Left renal cortex interstitium (tissue), 4 donors: ENCODE results near the gene FCRL5. TPM values are rescaled to one million over a fixed set of nuclear protein-coding genes. Genes with fewer than 3 reads are reported as not detected.
"Not testable (repeated sequence)": the region's sequence is repeated elsewhere in the genome, so short reads cannot be mapped to it uniquely, and the experiment has no call there.

Experiments used
- DNase-seq, 4 donors: peaks; one replicate each; pipeline ENCODE4 v3.0.0-alpha.2; 2013; ENCODE audit warnings: low read depth in 4 of 4, low spot score in 2 of 4, missing footprints in 1 of 4
- polyA plus RNA-seq, 4 donors: library from polyadenylated mRNA; unstranded; fragments of 120-200 nt; gene quantifications; one replicate each; pipeline ENCODE4 v1.2.1, GENCODE V29; 2013; ENCODE audit not compliant: insufficient read length in 4 of 4

Gene FCRL5
- under 1 TPM in 3 of 4 donors, not detected in 1; 0.06 to 0.17 (median 0.14) TPM for polyA plus RNA-seq

- DNase-seq, result no peak
Observed at GRCh38 chr1:157551694-157552693, at the start of gene FCRL5. Gene FCRL5 (minus strand): TSS chr1:157552515. CDS start chr1:157552362, 153 bp downstream.

DNA sequence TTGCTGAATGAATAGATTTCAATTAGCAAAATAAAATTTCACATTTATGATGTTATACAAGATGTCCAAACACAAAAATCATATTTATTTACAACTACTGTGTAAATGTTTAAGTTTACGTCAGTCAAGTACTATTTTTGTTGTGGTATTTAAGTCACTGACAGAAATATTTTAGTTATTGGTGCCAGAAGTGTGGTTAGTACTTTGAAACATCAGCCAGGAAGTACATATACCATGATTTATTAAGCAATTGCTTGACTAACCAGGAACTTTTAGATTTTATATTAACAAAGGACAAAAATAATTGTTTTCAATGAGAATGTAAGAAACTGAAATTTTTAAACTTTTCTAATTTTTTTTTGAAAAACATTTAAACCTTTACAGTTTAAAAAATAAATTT is 47.9 kb upstream of the FCRL5 start:
- no peak for DNase-seq

DNA sequence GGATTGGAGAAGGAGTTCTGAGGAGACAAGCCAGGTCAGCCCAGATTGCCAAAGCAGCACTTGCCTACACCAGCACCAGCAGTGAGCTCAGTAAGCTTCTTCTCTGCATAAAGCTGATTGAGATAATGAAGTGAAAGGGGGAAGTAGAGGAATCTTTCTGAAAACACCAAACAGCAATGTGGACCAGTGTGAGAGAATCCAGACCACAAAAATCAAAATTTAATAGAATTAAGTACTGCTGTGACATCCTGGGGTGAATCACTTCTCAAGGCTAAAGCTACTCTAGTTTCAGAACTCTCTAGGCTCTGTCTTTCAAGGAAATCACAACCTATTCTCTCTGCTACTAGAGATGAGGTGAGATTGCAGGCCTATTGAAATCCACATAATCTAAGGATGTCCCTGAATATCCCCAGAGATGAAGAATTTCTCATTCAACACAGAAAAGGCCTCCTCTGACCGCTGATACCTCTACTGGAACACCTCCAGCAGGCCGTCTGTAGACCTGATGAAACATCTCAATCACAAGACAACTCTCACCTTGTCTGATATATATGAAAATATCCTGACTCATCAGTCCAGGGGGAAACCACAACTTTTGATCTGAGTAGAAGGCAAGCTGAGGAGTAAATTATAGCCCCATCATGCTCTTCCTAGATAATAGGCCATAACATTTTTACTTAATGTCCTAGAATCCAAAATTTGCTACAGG is 45.8 kb upstream of the FCRL5 start, which contains the start of gene FCRL4:
Gene FCRL4, minus strand, starts transcription at position 127 of the 709 bp plus-strand sequence. CDS start 141 bp downstream, outside the sequence.
- DNase-seq, result no peak

- no peak for DNase-seq
Observed at GRCh38 chr1:157596384-157596783, 44.1 kb upstream of the FCRL5 start.

- DNase-seq, result no peak
Observed at GRCh38 chr1:157595356-157595755, 43.0 kb upstream of the FCRL5 start.

GRCh38 chr1:157585984-157586383 is 33.7 kb upstream of the FCRL5 start:
- DNase-seq, result no peak

GRCh38 chr1:157584503-157584902 is 32.2 kb upstream of the FCRL5 start:
- no peak for DNase-seq

DNA sequence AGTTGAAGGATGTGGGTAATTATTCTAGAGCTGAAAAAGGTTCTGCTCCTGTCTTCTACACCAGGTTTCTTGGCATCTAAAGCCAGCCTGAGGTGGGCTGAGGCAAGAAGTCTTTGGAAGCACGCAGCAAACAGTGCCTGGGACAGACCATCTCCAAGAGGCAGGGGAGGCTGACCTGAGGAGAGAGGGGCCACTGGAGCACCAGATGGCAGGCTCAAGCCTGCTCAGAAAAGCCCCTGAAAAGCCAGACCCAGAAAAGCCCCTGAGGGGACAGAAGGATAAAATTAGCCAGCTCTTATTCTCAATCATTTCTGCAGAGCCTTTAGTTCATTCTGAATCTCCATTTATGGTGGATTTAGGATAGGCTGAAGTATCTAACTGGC is 28.5 kb upstream of the FCRL5 start:
- DNase-seq, result no peak

DNA sequence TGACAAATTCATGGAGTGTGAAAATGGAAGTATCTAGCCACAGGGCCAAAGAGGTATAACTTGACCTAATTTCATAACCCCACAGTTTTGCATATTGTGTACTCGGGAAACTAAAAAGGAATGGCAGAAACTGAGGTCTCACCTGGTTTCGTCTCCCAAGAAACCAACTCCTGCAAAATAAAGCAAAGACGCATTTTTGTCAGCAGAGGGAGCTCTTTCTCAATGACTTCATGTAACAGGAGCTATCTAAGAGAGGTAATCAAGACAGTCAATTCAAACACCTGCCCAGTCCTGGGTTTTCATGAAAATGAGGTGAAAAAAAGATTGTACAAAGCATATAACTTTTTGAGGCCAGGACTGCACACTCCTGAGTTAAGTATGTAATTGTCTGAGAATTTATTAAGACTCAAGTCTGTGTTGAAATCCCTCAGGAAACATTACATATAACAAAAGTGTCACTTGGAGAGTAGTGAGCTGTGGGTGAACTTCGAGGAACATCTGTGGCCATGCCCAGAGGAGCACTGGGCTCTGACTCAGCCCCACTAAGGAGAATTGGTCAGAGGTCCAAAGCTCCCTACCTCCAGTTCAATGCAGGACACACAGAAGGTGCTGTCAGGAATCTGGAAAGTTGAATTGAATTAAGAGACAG is 28.0 kb upstream of the FCRL5 start:
- peak; percentile 28 to 71 (median 44) for DNase-seq

DNA sequence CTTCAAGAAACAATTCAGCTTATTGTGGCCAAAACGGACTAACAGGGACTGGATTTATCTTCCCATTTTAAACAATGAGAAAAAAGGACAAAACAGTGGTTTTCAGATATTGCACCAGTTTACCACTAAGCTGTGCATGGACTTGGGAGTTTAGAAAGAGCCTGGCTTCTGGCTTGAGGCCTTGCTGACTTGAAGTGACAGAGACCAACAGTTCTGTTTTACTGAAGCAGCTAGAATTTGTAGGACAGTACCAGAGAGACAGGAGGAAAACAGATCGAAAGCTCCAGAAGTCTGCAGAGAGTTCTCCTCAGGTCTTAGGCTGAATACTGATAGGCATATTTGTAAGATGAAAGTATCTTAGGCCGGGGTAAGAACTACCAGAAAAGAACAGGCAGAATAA is 25.1 kb upstream of the FCRL5 start:
- no peak for DNase-seq

DNA sequence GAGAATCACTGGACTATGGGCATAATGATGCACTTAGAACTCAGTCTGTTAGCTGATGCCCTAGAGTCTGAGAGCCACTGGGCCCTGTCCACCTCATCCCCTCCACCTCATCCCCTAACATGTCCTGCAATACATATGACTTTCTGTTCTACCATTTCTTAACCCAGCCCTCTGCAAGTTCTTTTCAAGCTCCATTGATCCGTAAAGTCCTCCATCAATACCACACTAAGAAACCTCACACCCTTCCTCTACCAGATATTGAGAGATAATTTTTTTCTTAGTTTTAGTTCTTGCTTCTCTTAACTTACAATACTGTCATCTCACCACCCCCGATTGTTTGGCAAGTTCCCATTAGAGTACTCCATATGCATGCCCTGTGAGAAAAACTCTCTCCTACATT is 23.4 kb upstream of the FCRL5 start:
- no peak for DNase-seq

DNA sequence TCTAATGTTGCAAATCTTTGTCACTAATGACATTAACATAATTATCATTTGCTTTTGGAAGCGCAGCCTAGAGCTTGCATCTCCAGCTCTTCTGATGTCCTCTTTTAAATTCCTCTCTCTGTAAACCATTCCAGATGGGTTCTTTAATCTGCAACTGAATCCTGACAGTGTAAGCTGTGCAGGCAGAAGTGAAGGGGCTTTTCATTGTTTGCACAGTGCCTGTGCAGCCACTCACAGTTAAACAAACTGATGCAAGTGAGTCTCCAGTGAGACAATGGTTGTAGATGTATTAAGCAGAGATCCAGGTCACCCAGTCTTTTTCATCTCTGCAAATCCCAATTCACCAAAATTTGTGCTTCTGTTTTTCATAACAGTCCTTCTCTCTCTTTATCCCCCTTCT is 22.5 kb upstream of the FCRL5 start:
- DNase-seq, result no peak

GRCh38 chr1:157566484-157567300 is 14.4 kb upstream of the FCRL5 start:
- no peak for DNase-seq

GRCh38 chr1:157562515-157562914 is 10.2 kb upstream of the FCRL5 start:
- DNase-seq, result no peak

- no peak for DNase-seq
Observed at GRCh38 chr1:157558119-157558518, 5.8 kb upstream of the FCRL5 start.

DNA sequence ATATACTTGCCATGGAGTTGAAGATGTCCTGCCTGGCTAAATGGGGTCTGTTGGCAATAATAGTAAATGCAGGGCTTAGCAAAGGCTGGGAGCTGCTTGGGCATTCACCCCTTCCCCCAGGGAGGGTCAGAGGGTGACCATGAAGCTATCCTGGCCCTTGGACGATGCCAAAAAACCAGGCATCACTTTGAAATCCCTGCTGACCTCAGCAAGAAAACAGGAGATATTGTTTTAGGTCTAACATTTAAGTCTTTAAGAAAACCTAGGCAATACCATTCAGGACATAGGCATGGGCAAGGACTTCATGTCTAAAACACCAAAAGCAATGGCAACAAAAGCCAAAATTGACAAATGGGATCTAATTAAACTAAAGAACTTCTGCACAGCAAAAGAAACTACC is 4.2 kb downstream of the FCRL5 start:
- not testable (repeated sequence) for DNase-seq

- DNase-seq, result peak in 1 of 4 donors; percentile 17
Observed at GRCh38 chr1:157542676-157543075, 9.6 kb downstream of the FCRL5 start.

DNA sequence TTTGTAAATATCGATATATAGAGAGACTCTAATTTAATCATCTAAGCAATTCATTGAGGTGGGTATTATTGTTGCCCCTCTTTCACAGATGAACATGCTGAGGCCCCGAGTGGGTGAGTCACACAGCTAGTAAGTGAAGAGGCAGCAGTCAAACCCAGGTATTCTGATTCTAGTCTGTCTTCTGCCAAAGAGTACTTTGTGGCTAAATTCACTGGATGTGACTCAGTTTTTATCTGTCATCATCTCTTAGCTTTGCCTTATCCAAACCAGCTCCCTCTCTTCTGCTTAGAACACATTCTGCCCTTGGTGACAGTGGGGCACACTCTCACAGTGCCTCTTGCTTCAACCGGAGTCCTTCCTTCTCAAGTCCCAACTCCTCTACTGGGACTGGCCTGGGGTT is 11.5 kb downstream of the FCRL5 start:
- DNase-seq, result no peak

DNA sequence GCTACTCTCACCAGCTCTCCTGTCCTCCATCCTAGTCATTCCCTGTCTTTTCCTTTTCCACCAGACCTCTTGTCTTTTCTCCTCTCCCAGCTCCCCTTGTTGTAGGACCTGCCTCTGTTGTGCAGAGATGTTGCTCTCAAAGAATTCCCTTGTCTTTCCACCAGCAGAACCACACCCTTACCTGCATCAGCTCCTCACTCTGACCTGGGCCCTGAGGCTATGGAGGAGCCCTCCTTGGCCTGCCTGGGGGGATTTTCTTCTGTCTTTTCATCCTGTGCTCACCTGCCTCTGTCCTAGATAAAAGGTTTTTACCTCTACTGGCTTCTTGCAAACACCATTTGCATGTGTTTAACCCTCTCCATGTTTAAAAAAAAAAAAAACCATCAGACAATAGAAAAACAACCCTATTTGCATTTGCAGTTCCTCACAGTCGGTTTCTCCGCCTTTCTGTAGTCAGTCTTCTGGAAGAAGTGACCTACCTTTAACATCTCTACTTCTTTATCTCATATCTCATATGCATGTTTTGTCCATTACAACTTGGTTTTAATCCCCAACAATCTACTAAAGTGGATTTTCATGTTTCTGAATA is 12.1 kb downstream of the FCRL5 start:
- DNase-seq, result no peak

DNA sequence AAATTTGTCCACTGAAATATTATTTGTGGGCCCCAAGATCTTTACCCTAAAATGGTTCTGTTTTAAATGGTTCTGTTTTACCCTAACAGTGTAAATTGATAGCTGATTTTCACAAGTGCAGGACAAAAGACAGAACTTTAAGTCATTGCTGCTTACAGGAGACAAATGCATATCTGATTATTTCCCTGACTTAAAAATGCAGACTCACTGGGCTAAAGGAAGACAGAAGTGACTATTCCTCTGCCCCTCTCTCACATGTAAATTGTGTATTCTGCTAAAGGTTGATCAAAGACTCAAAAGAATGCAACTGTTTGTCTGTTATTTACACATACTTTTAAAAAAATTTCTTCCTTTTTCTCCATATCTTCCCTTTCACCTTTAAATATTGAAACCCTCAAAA is 12.7 kb downstream of the FCRL5 start:
- DNase-seq, result no peak
